Neural cell (in vitro differentiated cells): Measurements from ENCODE around the gene SS18L1.

Source experiments
- EZH2 ChIP-seq: fragments of 200-600, 300-800 bp; shearing (Covaris generic), sonication (generic); IDR thresholded peaks from 2 replicates; pipeline ENCODE4 v1.6.1; 2014; ENCODE audit warnings: antibody characterized with exemption, low read length, borderline replicate concordance, mild to moderate bottlenecking; ENCODE audit not compliant: insufficient read depth, poor library complexity, severe bottlenecking
- TAF1 ChIP-seq: IDR thresholded peaks from 2 replicates; pipeline ENCODE4 v1.6.1; 2012; ENCODE audit warnings: low read depth
- TF ChIP-seq, protein P1 (sequence below): fragments of 450-650 bp; IDR thresholded peaks from 2 replicates; pipeline ENCODE4 v1.5.1; 2014; ENCODE audit warnings: antibody characterized with exemption, mild to moderate bottlenecking, moderate library complexity; ENCODE audit not compliant: poor library complexity, severe bottlenecking
- TF ChIP-seq, protein P2 (sequence below): IDR thresholded peaks from 2 replicates; pipeline ENCODE4 v1.6.1; 2012; ENCODE audit warnings: borderline replicate concordance

GRCh38 chr20:62141043-62141396, 2.5 kb upstream of the SS18L1 start:
- TF ChIP-seq EZH2 (no peak), TAF1 (no peak)
- TF ChIP-seq, protein P1, sequence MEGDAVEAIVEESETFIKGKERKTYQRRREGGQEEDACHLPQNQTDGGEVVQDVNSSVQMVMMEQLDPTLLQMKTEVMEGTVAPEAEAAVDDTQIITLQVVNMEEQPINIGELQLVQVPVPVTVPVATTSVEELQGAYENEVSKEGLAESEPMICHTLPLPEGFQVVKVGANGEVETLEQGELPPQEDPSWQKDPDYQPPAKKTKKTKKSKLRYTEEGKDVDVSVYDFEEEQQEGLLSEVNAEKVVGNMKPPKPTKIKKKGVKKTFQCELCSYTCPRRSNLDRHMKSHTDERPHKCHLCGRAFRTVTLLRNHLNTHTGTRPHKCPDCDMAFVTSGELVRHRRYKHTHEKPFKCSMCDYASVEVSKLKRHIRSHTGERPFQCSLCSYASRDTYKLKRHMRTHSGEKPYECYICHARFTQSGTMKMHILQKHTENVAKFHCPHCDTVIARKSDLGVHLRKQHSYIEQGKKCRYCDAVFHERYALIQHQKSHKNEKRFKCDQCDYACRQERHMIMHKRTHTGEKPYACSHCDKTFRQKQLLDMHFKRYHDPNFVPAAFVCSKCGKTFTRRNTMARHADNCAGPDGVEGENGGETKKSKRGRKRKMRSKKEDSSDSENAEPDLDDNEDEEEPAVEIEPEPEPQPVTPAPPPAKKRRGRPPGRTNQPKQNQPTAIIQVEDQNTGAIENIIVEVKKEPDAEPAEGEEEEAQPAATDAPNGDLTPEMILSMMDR: no peak
- TF ChIP-seq, protein P2, sequence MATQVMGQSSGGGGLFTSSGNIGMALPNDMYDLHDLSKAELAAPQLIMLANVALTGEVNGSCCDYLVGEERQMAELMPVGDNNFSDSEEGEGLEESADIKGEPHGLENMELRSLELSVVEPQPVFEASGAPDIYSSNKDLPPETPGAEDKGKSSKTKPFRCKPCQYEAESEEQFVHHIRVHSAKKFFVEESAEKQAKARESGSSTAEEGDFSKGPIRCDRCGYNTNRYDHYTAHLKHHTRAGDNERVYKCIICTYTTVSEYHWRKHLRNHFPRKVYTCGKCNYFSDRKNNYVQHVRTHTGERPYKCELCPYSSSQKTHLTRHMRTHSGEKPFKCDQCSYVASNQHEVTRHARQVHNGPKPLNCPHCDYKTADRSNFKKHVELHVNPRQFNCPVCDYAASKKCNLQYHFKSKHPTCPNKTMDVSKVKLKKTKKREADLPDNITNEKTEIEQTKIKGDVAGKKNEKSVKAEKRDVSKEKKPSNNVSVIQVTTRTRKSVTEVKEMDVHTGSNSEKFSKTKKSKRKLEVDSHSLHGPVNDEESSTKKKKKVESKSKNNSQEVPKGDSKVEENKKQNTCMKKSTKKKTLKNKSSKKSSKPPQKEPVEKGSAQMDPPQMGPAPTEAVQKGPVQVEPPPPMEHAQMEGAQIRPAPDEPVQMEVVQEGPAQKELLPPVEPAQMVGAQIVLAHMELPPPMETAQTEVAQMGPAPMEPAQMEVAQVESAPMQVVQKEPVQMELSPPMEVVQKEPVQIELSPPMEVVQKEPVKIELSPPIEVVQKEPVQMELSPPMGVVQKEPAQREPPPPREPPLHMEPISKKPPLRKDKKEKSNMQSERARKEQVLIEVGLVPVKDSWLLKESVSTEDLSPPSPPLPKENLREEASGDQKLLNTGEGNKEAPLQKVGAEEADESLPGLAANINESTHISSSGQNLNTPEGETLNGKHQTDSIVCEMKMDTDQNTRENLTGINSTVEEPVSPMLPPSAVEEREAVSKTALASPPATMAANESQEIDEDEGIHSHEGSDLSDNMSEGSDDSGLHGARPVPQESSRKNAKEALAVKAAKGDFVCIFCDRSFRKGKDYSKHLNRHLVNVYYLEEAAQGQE: no peak
